Measurements from ENCODE around the gene DBR1. TPM values are rescaled to one million over a fixed set of nuclear protein-coding genes. Genes with fewer than 3 reads are reported as not detected.
A peak's percentile ranks its signal among the peaks of the same experiment; 100 is the strongest.

DBR1 gene
- total RNA-seq = 12.9 and 16.8 TPM in 2 replicates

- peak; percentile 85 for DNase-seq (ENCODE audit: low read depth)
- TF ChIP-seq CTCF (IDR thresholded peaks at IDR 0.05; ENCODE audit: insufficient read depth, low read depth, low read length) = no peak
- H3K4me3 ChIP-seq (ENCODE audit: low read depth, low read length) = peak within 1 kb of the TSS; percentile 82
Measured at GRCh38 chr3:138174421-138175131, at the start of gene DBR1. DBR1 (minus strand) TSS chr3:138174921; CDS start chr3:138174795, 126 bp downstream.

GRCh38 chr3:138222942-138223287, 48.2 kb upstream of the DBR1 start:
- DNase-seq (ENCODE audit: low read depth) = no peak

GRCh38 chr3:138222131-138222941, 47.6 kb upstream of the DBR1 start:
- no peak overlapping the region for H3K4me3 ChIP-seq (ENCODE audit: low read depth, low read length)
- DNase-seq (ENCODE audit: low read depth) = no peak
- TF ChIP-seq CTCF (IDR thresholded peaks at IDR 0.05; ENCODE audit: insufficient read depth, low read depth, low read length) = no peak

More at GRCh38 chr3:138222942-138223287, 48.2 kb upstream of the DBR1 start:
- no peak for TF ChIP-seq CTCF (IDR thresholded peaks at IDR 0.05; ENCODE audit: insufficient read depth, low read depth, low read length)
- H3K4me3 ChIP-seq (ENCODE audit: low read depth, low read length) = no peak overlapping the region

GRCh38 chr3:138220788-138221187, 46.1 kb upstream of the DBR1 start:
- no peak for DNase-seq (ENCODE audit: low read depth)
- H3K4me3 ChIP-seq (ENCODE audit: low read depth, low read length) = no peak overlapping the region
- no peak for TF ChIP-seq CTCF (IDR thresholded peaks at IDR 0.05; ENCODE audit: insufficient read depth, low read depth, low read length)

GRCh38 chr3:138220242-138220641, 45.5 kb upstream of the DBR1 start:
- no peak for TF ChIP-seq CTCF (IDR thresholded peaks at IDR 0.05; ENCODE audit: insufficient read depth, low read depth, low read length)
- H3K4me3 ChIP-seq (ENCODE audit: low read depth, low read length) = no peak overlapping the region
- no peak for DNase-seq (ENCODE audit: low read depth)

GRCh38 chr3:138219255-138219654, 44.5 kb upstream of the DBR1 start:
- no peak for TF ChIP-seq CTCF (IDR thresholded peaks at IDR 0.05; ENCODE audit: insufficient read depth, low read depth, low read length)
- H3K4me3 ChIP-seq (ENCODE audit: low read depth, low read length) = no peak overlapping the region
- no peak for DNase-seq (ENCODE audit: low read depth)

All from fibroblast of villous mesenchyme (primary cell).